Measurements from ENCODE around the gene DEAF1. TPM values are rescaled to one million over a fixed set of nuclear protein-coding genes. Genes with fewer than 3 reads are reported as not detected.

DEAF1 gene
- total and polyA plus RNA-seq, 2 of the 13 experiments (the other 11 are each of a cell fraction or from before 2014, with no cell fraction given): 22.3 to 29.6 TPM

GRCh38 chr11:727859-728748 is 33.1 kb upstream of the DEAF1 start (continued):
- TF ChIP-seq, protein P1, sequence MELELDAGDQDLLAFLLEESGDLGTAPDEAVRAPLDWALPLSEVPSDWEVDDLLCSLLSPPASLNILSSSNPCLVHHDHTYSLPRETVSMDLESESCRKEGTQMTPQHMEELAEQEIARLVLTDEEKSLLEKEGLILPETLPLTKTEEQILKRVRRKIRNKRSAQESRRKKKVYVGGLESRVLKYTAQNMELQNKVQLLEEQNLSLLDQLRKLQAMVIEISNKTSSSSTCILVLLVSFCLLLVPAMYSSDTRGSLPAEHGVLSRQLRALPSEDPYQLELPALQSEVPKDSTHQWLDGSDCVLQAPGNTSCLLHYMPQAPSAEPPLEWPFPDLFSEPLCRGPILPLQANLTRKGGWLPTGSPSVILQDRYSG (CRISPR knock-in tag; IDR thresholded peaks at IDR 0.05): no peak
- peak; percentile 55; the same call in 1 of the 2 replicates for TF ChIP-seq ISL2 (CRISPR knock-in tag; IDR thresholded peaks at IDR 0.05)
- TF ChIP-seq, protein P2, sequence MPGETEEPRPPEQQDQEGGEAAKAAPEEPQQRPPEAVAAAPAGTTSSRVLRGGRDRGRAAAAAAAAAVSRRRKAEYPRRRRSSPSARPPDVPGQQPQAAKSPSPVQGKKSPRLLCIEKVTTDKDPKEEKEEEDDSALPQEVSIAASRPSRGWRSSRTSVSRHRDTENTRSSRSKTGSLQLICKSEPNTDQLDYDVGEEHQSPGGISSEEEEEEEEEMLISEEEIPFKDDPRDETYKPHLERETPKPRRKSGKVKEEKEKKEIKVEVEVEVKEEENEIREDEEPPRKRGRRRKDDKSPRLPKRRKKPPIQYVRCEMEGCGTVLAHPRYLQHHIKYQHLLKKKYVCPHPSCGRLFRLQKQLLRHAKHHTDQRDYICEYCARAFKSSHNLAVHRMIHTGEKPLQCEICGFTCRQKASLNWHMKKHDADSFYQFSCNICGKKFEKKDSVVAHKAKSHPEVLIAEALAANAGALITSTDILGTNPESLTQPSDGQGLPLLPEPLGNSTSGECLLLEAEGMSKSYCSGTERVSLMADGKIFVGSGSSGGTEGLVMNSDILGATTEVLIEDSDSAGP (CRISPR knock-in tag; IDR thresholded peaks at IDR 0.05; ENCODE audit: borderline replicate concordance): peak; percentile 57; the same call in 1 of the 2 replicates
- no peak for TF ChIP-seq ZFAT (CRISPR knock-in tag; conservative IDR thresholded peaks at IDR 0.05)
- no peak for TF ChIP-seq ZSCAN12 (CRISPR knock-in tag; IDR thresholded peaks at IDR 0.05)
- TF ChIP-seq MED1 (CRISPR knock-in tag; IDR thresholded peaks at IDR 0.05): peak; percentile 59
- peak; percentile 39; the same call in 1 of the 2 replicates for TF ChIP-seq FLYWCH1 (CRISPR knock-in tag; IDR thresholded peaks at IDR 0.05)
- peak; percentile 95 for TF ChIP-seq RAD21 (CRISPR knock-in tag; IDR thresholded peaks at IDR 0.05)
- TF ChIP-seq, protein P3, sequence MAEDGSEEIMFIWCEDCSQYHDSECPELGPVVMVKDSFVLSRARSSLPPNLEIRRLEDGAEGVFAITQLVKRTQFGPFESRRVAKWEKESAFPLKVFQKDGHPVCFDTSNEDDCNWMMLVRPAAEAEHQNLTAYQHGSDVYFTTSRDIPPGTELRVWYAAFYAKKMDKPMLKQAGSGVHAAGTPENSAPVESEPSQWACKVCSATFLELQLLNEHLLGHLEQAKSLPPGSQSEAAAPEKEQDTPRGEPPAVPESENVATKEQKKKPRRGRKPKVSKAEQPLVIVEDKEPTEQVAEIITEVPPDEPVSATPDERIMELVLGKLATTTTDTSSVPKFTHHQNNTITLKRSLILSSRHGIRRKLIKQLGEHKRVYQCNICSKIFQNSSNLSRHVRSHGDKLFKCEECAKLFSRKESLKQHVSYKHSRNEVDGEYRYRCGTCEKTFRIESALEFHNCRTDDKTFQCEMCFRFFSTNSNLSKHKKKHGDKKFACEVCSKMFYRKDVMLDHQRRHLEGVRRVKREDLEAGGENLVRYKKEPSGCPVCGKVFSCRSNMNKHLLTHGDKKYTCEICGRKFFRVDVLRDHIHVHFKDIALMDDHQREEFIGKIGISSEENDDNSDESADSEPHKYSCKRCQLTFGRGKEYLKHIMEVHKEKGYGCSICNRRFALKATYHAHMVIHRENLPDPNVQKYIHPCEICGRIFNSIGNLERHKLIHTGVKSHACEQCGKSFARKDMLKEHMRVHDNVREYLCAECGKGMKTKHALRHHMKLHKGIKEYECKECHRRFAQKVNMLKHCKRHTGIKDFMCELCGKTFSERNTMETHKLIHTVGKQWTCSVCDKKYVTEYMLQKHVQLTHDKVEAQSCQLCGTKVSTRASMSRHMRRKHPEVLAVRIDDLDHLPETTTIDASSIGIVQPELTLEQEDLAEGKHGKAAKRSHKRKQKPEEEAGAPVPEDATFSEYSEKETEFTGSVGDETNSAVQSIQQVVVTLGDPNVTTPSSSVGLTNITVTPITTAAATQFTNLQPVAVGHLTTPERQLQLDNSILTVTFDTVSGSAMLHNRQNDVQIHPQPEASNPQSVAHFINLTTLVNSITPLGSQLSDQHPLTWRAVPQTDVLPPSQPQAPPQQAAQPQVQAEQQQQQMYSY (CRISPR knock-in tag; IDR thresholded peaks at IDR 0.05): no peak
- no peak for TF ChIP-seq ZNF276 (CRISPR knock-in tag; IDR thresholded peaks at IDR 0.05; ENCODE audit: low read depth)
- TF ChIP-seq ZNF563 (CRISPR knock-in tag; IDR thresholded peaks at IDR 0.05): peak; percentile 25; the same call in 1 of the 2 replicates
- no peak for TF ChIP-seq ZBTB42 (CRISPR knock-in tag; IDR thresholded peaks at IDR 0.05)
- TF ChIP-seq XRCC5 (optimal IDR thresholded peaks at IDR 0.05; ENCODE audit: low read length): peak; percentile 96
- TF ChIP-seq POGZ (CRISPR knock-in tag; IDR thresholded peaks at IDR 0.05): 0 out of 2 replicates have a peak, but pooled peaks have one; percentile 59
- TF ChIP-seq TARDBP (CRISPR knock-in tag; IDR thresholded peaks at IDR 0.05): peak; percentile 66; the same call in 1 of the 2 replicates
- TF ChIP-seq POLR2A (IDR thresholded peaks at IDR 0.05; ENCODE audit: insufficient read depth in 1 of 2, low read depth in 2 of 2, low read length in 2 of 2): peak; percentile 33 to 45
- no peak for TF ChIP-seq FOXP1 (IDR thresholded peaks at IDR 0.05)
- TF ChIP-seq FOXP1 (CRISPR knock-in tag; IDR thresholded peaks at IDR 0.05): 0 out of 2 replicates have a peak, but pooled peaks have one; percentile 27
- TF ChIP-seq, protein P4, sequence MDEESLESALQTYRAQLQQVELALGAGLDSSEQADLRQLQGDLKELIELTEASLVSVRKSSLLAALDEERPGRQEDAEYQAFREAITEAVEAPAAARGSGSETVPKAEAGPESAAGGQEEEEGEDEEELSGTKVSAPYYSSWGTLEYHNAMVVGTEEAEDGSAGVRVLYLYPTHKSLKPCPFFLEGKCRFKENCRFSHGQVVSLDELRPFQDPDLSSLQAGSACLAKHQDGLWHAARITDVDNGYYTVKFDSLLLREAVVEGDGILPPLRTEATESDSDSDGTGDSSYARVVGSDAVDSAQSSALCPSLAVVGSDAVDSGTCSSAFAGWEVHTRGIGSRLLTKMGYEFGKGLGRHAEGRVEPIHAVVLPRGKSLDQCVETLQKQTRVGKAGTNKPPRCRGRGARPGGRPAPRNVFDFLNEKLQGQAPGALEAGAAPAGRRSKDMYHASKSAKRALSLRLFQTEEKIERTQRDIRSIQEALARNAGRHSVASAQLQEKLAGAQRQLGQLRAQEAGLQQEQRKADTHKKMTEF (CRISPR knock-in tag; IDR thresholded peaks at IDR 0.05): peak; percentile 86
- TF ChIP-seq ZSCAN21 (CRISPR knock-in tag; IDR thresholded peaks at IDR 0.05; ENCODE audit: borderline replicate concordance): peak; percentile 82; the same call in 1 of the 2 replicates
